Measurements from ENCODE around the gene EFCAB11. TPM values are rescaled to one million over a fixed set of nuclear protein-coding genes. Genes with fewer than 3 reads are reported as not detected.

Gene EFCAB11
- polyA plus RNA-seq, 6 donors from 2014 or later: 3.7 to 13.1 (median 7.4) TPM

- H3K4me1 Mint-ChIP-seq: no peaks in the 10 kb centered on the region
Measured at GRCh38 chr14:89861630-89862029, 92.9 kb downstream of the EFCAB11 start.

GRCh38 chr14:89858089-89858488 is 96.4 kb downstream of the EFCAB11 start:
- no peak overlapping the region for H3K27ac Mint-ChIP-seq
- DNase-seq (no peak), ATAC-seq (ENCODE audit: low read depth in 2 of 2) (no peak)
- H3K36me3 Mint-ChIP-seq: peaks cover 9 to 10% of the 10 kb centered on the region in 2 donors
- H3K4me1 Mint-ChIP-seq: peaks cover 0 to 4% (median 0%) of the 10 kb centered on the region in 3 donors
- no peak overlapping the region for H3K4me3 Mint-ChIP-seq
- H3K27me3 Mint-ChIP-seq: no peaks in the 10 kb centered on the region
- H3K9me3 Mint-ChIP-seq: peaks cover 0 to 6% (median 2%) of the 10 kb centered on the region in 7 donors

More at GRCh38 chr14:89861630-89862029, 92.9 kb downstream of the EFCAB11 start:
- DNase-seq: no peak
- H3K27ac Mint-ChIP-seq: no peak overlapping the region
- H3K9me3 Mint-ChIP-seq: peaks cover 0 to 6% (median 2%) of the 10 kb centered on the region in 7 donors
- no peak overlapping the region for H3K4me3 Mint-ChIP-seq
- H3K36me3 Mint-ChIP-seq: peaks cover 9 to 10% of the 10 kb centered on the region in 2 donors
- H3K27me3 Mint-ChIP-seq: no peaks in the 10 kb centered on the region
- ATAC-seq (ENCODE audit: low read depth in 2 of 2): no peak

GRCh38 chr14:89856871-89857345 is 97.6 kb downstream of the EFCAB11 start:
- Mint-ChIP-seq H3K27ac (no peak overlapping the region), H3K4me1 (peaks cover 0 to 4% (median 0%) of the 10 kb centered on the region in 3 donors), H3K36me3 (peaks cover 3 to 9% of the 10 kb centered on the region in 2 donors), H3K9me3 (peaks cover 0 to 4% (median under 1%) of the 10 kb centered on the region in 7 donors), H3K4me3 (no peak overlapping the region), H3K27me3 (no peaks in the 10 kb centered on the region)
- ATAC-seq (ENCODE audit: low read depth in 2 of 2): no peak
- DNase-seq: no peak

GRCh38 chr14:89855961-89856656 is 98.4 kb downstream of the EFCAB11 start:
- Mint-ChIP-seq H3K4me3 (no peak overlapping the region), H3K27ac (no peak overlapping the region), H3K27me3 (no peaks in the 10 kb centered on the region), H3K36me3 (peaks cover 0 to 1% of the 10 kb centered on the region in 2 donors), H3K4me1 (peaks cover 0 to 4% (median 0%) of the 10 kb centered on the region in 3 donors), H3K9me3 (peaks cover 0 to 2% (median 0%) of the 10 kb centered on the region in 7 donors)
- DNase-seq: no peak
- ATAC-seq (ENCODE audit: low read depth in 2 of 2): no peak

GRCh38 chr14:89853936-89854693 is 100.4 kb downstream of the EFCAB11 start:
- Mint-ChIP-seq H3K4me1 (peaks cover 0 to 4% (median 0%) of the 10 kb centered on the region in 3 donors), H3K36me3 (peaks cover 0 to 2% of the 10 kb centered on the region in 2 donors), H3K27me3 (no peaks in the 10 kb centered on the region), H3K27ac (no peak overlapping the region), H3K9me3 (no peaks in the 10 kb centered on the region), H3K4me3 (no peak overlapping the region)
- ATAC-seq (ENCODE audit: low read depth in 2 of 2) (no peak), DNase-seq (no peak)

GRCh38 chr14:89851106-89851505 is 103.4 kb downstream of the EFCAB11 start:
- ATAC-seq (ENCODE audit: low read depth in 2 of 2): no peak

GRCh38 chr14:89849931-89850330 is 104.6 kb downstream of the EFCAB11 start:
- H3K9me3 Mint-ChIP-seq: peaks cover 0 to 10% (median 6%) of the 10 kb centered on the region in 7 donors

More at GRCh38 chr14:89851106-89851505, 103.4 kb downstream of the EFCAB11 start:
- Mint-ChIP-seq H3K4me3 (no peak overlapping the region), H3K27me3 (no peaks in the 10 kb centered on the region), H3K4me1 (peaks cover 0 to 4% (median 0%) of the 10 kb centered on the region in 3 donors), H3K27ac (no peak overlapping the region), H3K9me3 (peaks cover 0 to 10% (median 6%) of the 10 kb centered on the region in 7 donors), H3K36me3 (peaks cover 4 to 12% of the 10 kb centered on the region in 2 donors)
- no peak for DNase-seq

GRCh38 chr14:89848165-89848564 is 106.4 kb downstream of the EFCAB11 start:
- no peak overlapping the region for H3K27ac Mint-ChIP-seq
- H3K9me3 Mint-ChIP-seq: peaks cover 0 to 10% (median 6%) of the 10 kb centered on the region in 7 donors
- H3K4me3 Mint-ChIP-seq: no peak overlapping the region
- H3K4me1 Mint-ChIP-seq: no peaks in the 10 kb centered on the region
- DNase-seq: no peak
- ATAC-seq (ENCODE audit: low read depth in 2 of 2): no peak
- no peaks in the 10 kb centered on the region for H3K27me3 Mint-ChIP-seq
- H3K36me3 Mint-ChIP-seq: peaks cover 4 to 12% of the 10 kb centered on the region in 2 donors

More at GRCh38 chr14:89849931-89850330, 104.6 kb downstream of the EFCAB11 start:
- Mint-ChIP-seq H3K27me3 (no peaks in the 10 kb centered on the region), H3K4me3 (no peak overlapping the region), H3K4me1 (no peaks in the 10 kb centered on the region), H3K36me3 (peaks cover 4 to 12% of the 10 kb centered on the region in 2 donors), H3K27ac (peak overlapping the region in 1 of 6 donors; percentile 30)
- DNase-seq (no peak), ATAC-seq (ENCODE audit: low read depth in 2 of 2) (no peak)

GRCh38 chr14:89845346-89845745 is 109.2 kb downstream of the EFCAB11 start:
- no peaks in the 10 kb centered on the region for H3K27me3 Mint-ChIP-seq
- H3K9me3 Mint-ChIP-seq: peaks cover 0 to 10% (median 6%) of the 10 kb centered on the region in 7 donors
- H3K4me1 Mint-ChIP-seq: no peaks in the 10 kb centered on the region
- no peak overlapping the region for H3K4me3 Mint-ChIP-seq
- DNase-seq (no peak), ATAC-seq (ENCODE audit: low read depth in 2 of 2) (no peak)
- H3K36me3 Mint-ChIP-seq: peaks cover 4 to 12% of the 10 kb centered on the region in 2 donors
- H3K27ac Mint-ChIP-seq: no peak overlapping the region

GRCh38 chr14:89844508-89844907 is 110.0 kb downstream of the EFCAB11 start:
- H3K9me3 Mint-ChIP-seq: peaks cover 0 to 10% (median 6%) of the 10 kb centered on the region in 7 donors

GRCh38 chr14:89842837-89843236 is 111.7 kb downstream of the EFCAB11 start:
- peaks cover 0 to 29% of the 10 kb centered on the region in 2 donors for H3K36me3 Mint-ChIP-seq
- ATAC-seq (ENCODE audit: low read depth in 2 of 2) (no peak), DNase-seq (no peak)
- no peak overlapping the region for H3K4me3 Mint-ChIP-seq
- no peaks in the 10 kb centered on the region for H3K27me3 Mint-ChIP-seq
- H3K9me3 Mint-ChIP-seq: peaks cover 5 to 23% (median 17%) of the 10 kb centered on the region in 7 donors
- H3K27ac Mint-ChIP-seq: no peak overlapping the region
- H3K4me1 Mint-ChIP-seq: no peaks in the 10 kb centered on the region

More at GRCh38 chr14:89844508-89844907, 110.0 kb downstream of the EFCAB11 start:
- Mint-ChIP-seq H3K4me3 (no peak overlapping the region), H3K36me3 (peaks cover 4 to 13% of the 10 kb centered on the region in 2 donors), H3K4me1 (no peaks in the 10 kb centered on the region), H3K27me3 (no peaks in the 10 kb centered on the region), H3K27ac (no peak overlapping the region)
- DNase-seq (no peak), ATAC-seq (ENCODE audit: low read depth in 2 of 2) (no peak)

GRCh38 chr14:89841851-89842250 is 112.7 kb downstream of the EFCAB11 start:
- DNase-seq (no peak), ATAC-seq (ENCODE audit: low read depth in 2 of 2) (no peak)
- Mint-ChIP-seq H3K4me3 (no peak overlapping the region), H3K9me3 (peaks cover 5 to 19% (median 15%) of the 10 kb centered on the region in 7 donors), H3K36me3 (peaks cover 0 to 30% of the 10 kb centered on the region in 2 donors), H3K27me3 (no peaks in the 10 kb centered on the region), H3K4me1 (no peaks in the 10 kb centered on the region), H3K27ac (no peak overlapping the region)

GRCh38 chr14:89836830-89837469 is 117.6 kb downstream of the EFCAB11 start:
- Mint-ChIP-seq H3K4me3 (no peak overlapping the region), H3K9me3 (peaks cover 3 to 17% (median 11%) of the 10 kb centered on the region in 7 donors), H3K36me3 (peaks cover 0 to 24% of the 10 kb centered on the region in 2 donors), H3K27me3 (no peaks in the 10 kb centered on the region), H3K4me1 (no peaks in the 10 kb centered on the region), H3K27ac (no peak overlapping the region)
- ATAC-seq (ENCODE audit: low read depth in 2 of 2): no peak
- DNase-seq: no peak

Measured in naive B cell (primary cell).